ENCODE measurements around the gene SLC26A11. TPM values are rescaled to one million over a fixed set of nuclear protein-coding genes. Genes with fewer than 3 reads are reported as not detected.

Gene SLC26A11
- total RNA-seq (100 to 1,000 TPM; 121 to 126 TPM), polyA plus RNA-seq (10 to 100 TPM in 1 of 2 donors, 1 to 10 TPM in 1; 6.3 to 10.6 TPM)

GRCh38 chr17:80220054-80220735 is at the start of gene SLC26A11, which contains the start of gene SGSH:
SLC26A11 (plus strand) TSS chr17:80220427; CDS start chr17:80221561, 1,134 bp downstream.
SGSH (minus strand) TSS chr17:80220333; CDS start chr17:80220313, 20 bp downstream.
- Histone ChIP-seq H3K9me3 (ENCODE audit: control insufficient read depth in 1 of 2, low read length in 2 of 2) (no peaks in the 10 kb centered on the region), H3K36me3 (ENCODE audit: insufficient read depth, low read length) (peaks cover 21% of the 10 kb centered on the region), H3K27ac (ENCODE audit: low read depth, low read length) (peak within 1 kb of the TSS; percentile 96), H3K27me3 (ENCODE audit: insufficient read depth, low read length) (no peaks in the 10 kb centered on the region), H3K4me3 (ENCODE audit: low read length in 2 of 2) (peak within 1 kb of the TSS; percentile 96), H3K4me1 (ENCODE audit: insufficient read depth, low read length) (peaks cover 29% of the 10 kb centered on the region)
- Mint-ChIP-seq H3K9me3 (peaks cover 0 to 2% (median 0%) of the 10 kb centered on the region in 8 donors), H3K4me1 (peaks cover 25 to 61% (median 45%) of the 10 kb centered on the region in 4 donors), H3K27ac (peak within 1 kb of the TSS; percentile 91 to 98 (median 97)), H3K36me3 (peaks cover 11 to 46% of the 10 kb centered on the region in 2 donors), H3K4me3 (peak within 1 kb of the TSS; percentile 87 to 96 (median 94)), H3K27me3 (no peaks in the 10 kb centered on the region)
- intact Hi-C loops (cut with micrococcal nuclease): no loop called here
- CTCF ChIA-PET (ENCODE audit: partially characterized antibody): no interaction called here
- peak; percentile 37 to 66 (median 40) for DNase-seq
- POLR2A ChIA-PET (ENCODE audit: partially characterized antibody): interaction anchor here (0.7 to 4.3 kb wide), 10 partner anchors 11 to 1299 kb away, joined by 3 to 71 read pairs (median 5); partner anchors contain the start of genes GAA and RNF213

DNA sequence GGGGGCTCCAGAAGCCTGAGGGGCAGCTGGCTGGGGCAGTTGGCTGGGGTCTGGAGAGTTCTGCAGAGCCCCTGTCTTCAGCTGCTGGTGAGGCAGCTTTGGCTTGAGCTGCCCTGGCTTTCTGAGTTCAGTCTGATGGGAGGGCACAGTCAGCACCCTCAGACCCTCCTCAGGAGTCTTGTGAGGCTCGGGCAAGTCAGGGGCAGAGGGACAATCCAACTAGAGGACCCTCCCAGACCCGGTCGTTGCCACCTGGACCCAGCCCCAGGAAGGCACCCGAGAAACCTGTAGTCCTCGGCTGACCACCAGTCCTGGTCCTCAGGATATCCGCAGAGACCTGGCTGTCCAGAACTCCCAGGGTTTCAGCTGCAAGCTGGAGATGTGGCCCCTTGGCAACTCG is 48.5 kb upstream of the SLC26A11 start:
- H3K4me1 Mint-ChIP-seq: no peaks in the 10 kb centered on the region
- Histone ChIP-seq H3K9me3 (ENCODE audit: control insufficient read depth in 1 of 2, low read length in 2 of 2) (no peaks in the 10 kb centered on the region), H3K27me3 (ENCODE audit: insufficient read depth, low read length) (no peaks in the 10 kb centered on the region), H3K27ac (ENCODE audit: low read depth, low read length) (no peak overlapping the region), H3K4me3 (ENCODE audit: low read length in 2 of 2) (no peak overlapping the region), H3K36me3 (ENCODE audit: insufficient read depth, low read length) (no peaks in the 10 kb centered on the region), H3K4me1 (ENCODE audit: insufficient read depth, low read length) (no peaks in the 10 kb centered on the region)
- ChIA-PET CTCF (ENCODE audit: partially characterized antibody) (interaction anchor here (1.4 kb wide), 1 partner anchor 11 kb away, joined by 3 read pairs; no protein-coding TSS in a partner anchor), POLR2A (ENCODE audit: partially characterized antibody) (no interaction called here)
- intact Hi-C loops (cut with micrococcal nuclease): no loop called here
- H3K9me3 Mint-ChIP-seq: no peaks in the 10 kb centered on the region
- H3K4me3 Mint-ChIP-seq: no peak overlapping the region
- no peak for DNase-seq
- no peak overlapping the region for H3K27ac Mint-ChIP-seq
- H3K27me3 Mint-ChIP-seq: peaks cover 5 to 15% of the 10 kb centered on the region in 2 donors
- no peaks in the 10 kb centered on the region for H3K36me3 Mint-ChIP-seq

GRCh38 chr17:80173126-80173525 is 47.1 kb upstream of the SLC26A11 start:
- Histone ChIP-seq H3K4me3 (ENCODE audit: low read length in 2 of 2) (no peak overlapping the region), H3K36me3 (ENCODE audit: insufficient read depth, low read length) (no peaks in the 10 kb centered on the region), H3K9me3 (ENCODE audit: control insufficient read depth in 1 of 2, low read length in 2 of 2) (no peaks in the 10 kb centered on the region), H3K27ac (ENCODE audit: low read depth, low read length) (no peak overlapping the region), H3K27me3 (ENCODE audit: insufficient read depth, low read length) (no peaks in the 10 kb centered on the region), H3K4me1 (ENCODE audit: insufficient read depth, low read length) (no peaks in the 10 kb centered on the region)
- peak overlapping the region in 1 of 7 donors; percentile 22 for H3K27ac Mint-ChIP-seq
- ChIA-PET CTCF (ENCODE audit: partially characterized antibody) (no interaction called here), POLR2A (ENCODE audit: partially characterized antibody) (no interaction called here)
- DNase-seq: no peak
- H3K4me1 Mint-ChIP-seq: no peaks in the 10 kb centered on the region
- no peak overlapping the region for H3K4me3 Mint-ChIP-seq
- H3K9me3 Mint-ChIP-seq: no peaks in the 10 kb centered on the region
- H3K27me3 Mint-ChIP-seq: peaks cover 5 to 13% of the 10 kb centered on the region in 2 donors
- intact Hi-C loops (cut with micrococcal nuclease): no loop called here
- H3K36me3 Mint-ChIP-seq: no peaks in the 10 kb centered on the region

GRCh38 chr17:80173916-80174315 is 46.3 kb upstream of the SLC26A11 start:
- Histone ChIP-seq H3K4me1 (ENCODE audit: insufficient read depth, low read length) (no peaks in the 10 kb centered on the region), H3K9me3 (ENCODE audit: control insufficient read depth in 1 of 2, low read length in 2 of 2) (no peaks in the 10 kb centered on the region), H3K36me3 (ENCODE audit: insufficient read depth, low read length) (no peaks in the 10 kb centered on the region), H3K4me3 (ENCODE audit: low read length in 2 of 2) (no peak overlapping the region), H3K27ac (ENCODE audit: low read depth, low read length) (no peak overlapping the region), H3K27me3 (ENCODE audit: insufficient read depth, low read length) (no peaks in the 10 kb centered on the region)
- Mint-ChIP-seq H3K9me3 (no peaks in the 10 kb centered on the region), H3K4me1 (no peaks in the 10 kb centered on the region), H3K36me3 (no peaks in the 10 kb centered on the region), H3K27ac (no peak overlapping the region), H3K27me3 (peaks cover 5 to 9% of the 10 kb centered on the region in 2 donors), H3K4me3 (no peak overlapping the region)
- intact Hi-C loops (cut with micrococcal nuclease): no loop called here
- ChIA-PET CTCF (ENCODE audit: partially characterized antibody) (no interaction called here), POLR2A (ENCODE audit: partially characterized antibody) (no interaction called here)
- DNase-seq: no peak

- Histone ChIP-seq H3K36me3 (ENCODE audit: insufficient read depth, low read length) (no peaks in the 10 kb centered on the region), H3K4me3 (ENCODE audit: low read length in 2 of 2) (no peak overlapping the region), H3K27me3 (ENCODE audit: insufficient read depth, low read length) (peaks cover 6% of the 10 kb centered on the region), H3K9me3 (ENCODE audit: control insufficient read depth in 1 of 2, low read length in 2 of 2) (no peaks in the 10 kb centered on the region), H3K27ac (ENCODE audit: low read depth, low read length) (no peak overlapping the region), H3K4me1 (ENCODE audit: insufficient read depth, low read length) (no peaks in the 10 kb centered on the region)
- ChIA-PET POLR2A (ENCODE audit: partially characterized antibody) (no interaction called here), CTCF (ENCODE audit: partially characterized antibody) (no interaction called here)
- intact Hi-C loops (cut with micrococcal nuclease): no loop called here
- H3K36me3 Mint-ChIP-seq: no peaks in the 10 kb centered on the region
- peaks cover 3 to 6% of the 10 kb centered on the region in 2 donors for H3K27me3 Mint-ChIP-seq
- H3K4me3 Mint-ChIP-seq: no peak overlapping the region
- H3K27ac Mint-ChIP-seq: no peak overlapping the region
- H3K4me1 Mint-ChIP-seq: no peaks in the 10 kb centered on the region
- H3K9me3 Mint-ChIP-seq: no peaks in the 10 kb centered on the region
- no peak for DNase-seq
Measured at GRCh38 chr17:80176757-80177156, 43.5 kb upstream of the SLC26A11 start.

DNA sequence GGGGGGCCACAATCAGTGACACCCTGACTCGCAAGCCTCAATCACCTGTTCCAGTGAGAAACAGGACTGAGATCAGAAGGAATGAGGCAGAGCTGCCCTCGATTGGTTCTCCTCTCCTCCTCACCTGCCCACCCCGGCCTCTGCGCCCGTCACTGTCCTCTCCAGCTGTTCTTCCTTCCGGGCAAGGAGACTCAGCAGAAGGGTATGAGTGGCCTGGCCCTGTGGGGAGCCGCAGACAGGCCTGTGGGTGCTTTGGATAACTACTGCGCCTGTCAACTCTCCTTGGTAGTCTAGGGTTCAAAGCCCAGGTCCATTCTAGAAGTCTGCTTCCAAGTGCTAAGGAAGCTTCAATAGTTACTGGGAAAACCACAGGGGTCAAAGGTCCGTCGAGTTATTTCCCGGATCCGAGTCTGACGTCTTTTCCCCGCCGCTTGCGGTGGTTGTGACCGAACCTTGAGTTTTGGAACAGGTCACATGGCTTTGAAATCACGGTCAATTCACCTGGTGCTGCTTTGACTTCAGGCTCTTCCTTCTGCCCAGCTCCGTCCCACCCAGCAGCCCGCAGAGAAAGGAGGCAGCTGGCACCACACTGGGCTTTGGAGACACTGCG is 42.1 kb upstream of the SLC26A11 start:
- H3K27me3 ChIP-seq (ENCODE audit: insufficient read depth, low read length): peaks cover 6% of the 10 kb centered on the region
- H3K4me1 ChIP-seq (ENCODE audit: insufficient read depth, low read length): no peaks in the 10 kb centered on the region
- H3K4me3 Mint-ChIP-seq: no peak overlapping the region
- no peaks in the 10 kb centered on the region for H3K4me1 Mint-ChIP-seq
- no peak overlapping the region for H3K27ac ChIP-seq (ENCODE audit: low read depth, low read length)
- no peak overlapping the region for H3K27ac Mint-ChIP-seq
- ChIA-PET CTCF (ENCODE audit: partially characterized antibody) (no interaction called here), POLR2A (ENCODE audit: partially characterized antibody) (no interaction called here)
- H3K9me3 Mint-ChIP-seq: no peaks in the 10 kb centered on the region
- peaks cover 3 to 6% of the 10 kb centered on the region in 2 donors for H3K27me3 Mint-ChIP-seq
- H3K9me3 ChIP-seq (ENCODE audit: control insufficient read depth in 1 of 2, low read length in 2 of 2): no peaks in the 10 kb centered on the region
- H3K36me3 ChIP-seq (ENCODE audit: insufficient read depth, low read length): no peaks in the 10 kb centered on the region
- H3K4me3 ChIP-seq (ENCODE audit: low read length in 2 of 2): no peak overlapping the region
- intact Hi-C loops (cut with micrococcal nuclease): no loop called here
- no peaks in the 10 kb centered on the region for H3K36me3 Mint-ChIP-seq
- DNase-seq: no peak

GRCh38 chr17:80180192-80180591 is 40.0 kb upstream of the SLC26A11 start:
- no peak overlapping the region for H3K27ac Mint-ChIP-seq
- no peak overlapping the region for H3K4me3 Mint-ChIP-seq
- CTCF ChIA-PET (ENCODE audit: partially characterized antibody): no interaction called here
- no peak overlapping the region for H3K4me3 ChIP-seq (ENCODE audit: low read length in 2 of 2)
- intact Hi-C loops (cut with micrococcal nuclease): no loop called here
- H3K27me3 Mint-ChIP-seq: peaks cover 3 to 6% of the 10 kb centered on the region in 2 donors
- H3K9me3 ChIP-seq (ENCODE audit: control insufficient read depth in 1 of 2, low read length in 2 of 2): no peaks in the 10 kb centered on the region
- no peaks in the 10 kb centered on the region for H3K36me3 Mint-ChIP-seq
- H3K4me1 ChIP-seq (ENCODE audit: insufficient read depth, low read length): no peaks in the 10 kb centered on the region
- no peaks in the 10 kb centered on the region for H3K4me1 Mint-ChIP-seq
- POLR2A ChIA-PET (ENCODE audit: partially characterized antibody): no interaction called here
- H3K27ac ChIP-seq (ENCODE audit: low read depth, low read length): no peak overlapping the region
- no peaks in the 10 kb centered on the region for H3K36me3 ChIP-seq (ENCODE audit: insufficient read depth, low read length)
- no peak for DNase-seq
- no peaks in the 10 kb centered on the region for H3K9me3 Mint-ChIP-seq
- H3K27me3 ChIP-seq (ENCODE audit: insufficient read depth, low read length): peaks cover 6% of the 10 kb centered on the region

Measured in CD4-positive, alpha-beta memory T cell (primary cell).